ENCODE measurements around the gene SAMHD1.
A peak's percentile ranks its signal among the peaks of the same experiment; 100 is the strongest.
"Not testable (repeated sequence)": the region's sequence is repeated elsewhere in the genome, so short reads cannot be mapped to it uniquely, and the experiment has no call there.

The SAMHD1 gene

GRCh38 chr20:36951198-36951978, at the start of gene SAMHD1:
TSS of gene SAMHD1 (minus strand) at chr20:36951708. CDS start at chr20:36951643, 65 bp downstream.
- peak; percentile 88 for DNase-seq (ENCODE audit: low read depth)

GRCh38 chr20:37000171-37000570, 48.7 kb upstream of the SAMHD1 start:
- not testable (repeated sequence) for DNase-seq (ENCODE audit: low read depth)

GRCh38 chr20:36998652-36999051, 47.1 kb upstream of the SAMHD1 start:
- DNase-seq (ENCODE audit: low read depth) = no peak

- DNase-seq (ENCODE audit: low read depth) = no peak
Measured at GRCh38 chr20:36997121-36997520, 45.6 kb upstream of the SAMHD1 start.

GRCh38 chr20:36994221-36994620, 42.7 kb upstream of the SAMHD1 start:
- DNase-seq (ENCODE audit: low read depth) = not testable (repeated sequence)

- no peak for DNase-seq (ENCODE audit: low read depth)
Measured at GRCh38 chr20:36992802-36993334, 41.4 kb upstream of the SAMHD1 start.

- DNase-seq (ENCODE audit: low read depth) = no peak
Measured at GRCh38 chr20:36991703-36992102, 40.2 kb upstream of the SAMHD1 start.

GRCh38 chr20:36989797-36990196, 38.3 kb upstream of the SAMHD1 start:
- no peak for DNase-seq (ENCODE audit: low read depth)

GRCh38 chr20:36988494-36988966, 37.0 kb upstream of the SAMHD1 start:
- DNase-seq (ENCODE audit: low read depth) = no peak

GRCh38 chr20:36984257-36984638, 32.7 kb upstream of the SAMHD1 start:
- no peak for DNase-seq (ENCODE audit: low read depth)

GRCh38 chr20:36975099-36975818, 23.8 kb upstream of the SAMHD1 start:
- no peak for DNase-seq (ENCODE audit: low read depth)

- DNase-seq (ENCODE audit: low read depth) = no peak
Measured at GRCh38 chr20:36974660-36975059, 23.2 kb upstream of the SAMHD1 start.

GRCh38 chr20:36971103-36971502, 19.6 kb upstream of the SAMHD1 start:
- DNase-seq (ENCODE audit: low read depth) = no peak

GRCh38 chr20:36969478-36970186, 18.1 kb upstream of the SAMHD1 start:
- no peak for DNase-seq (ENCODE audit: low read depth)

- DNase-seq (ENCODE audit: low read depth) = no peak
Measured at GRCh38 chr20:36969051-36969450, 17.5 kb upstream of the SAMHD1 start.

- no peak for DNase-seq (ENCODE audit: low read depth)
Measured at GRCh38 chr20:36967636-36968035, 16.1 kb upstream of the SAMHD1 start.

GRCh38 chr20:36966965-36967364, 15.5 kb upstream of the SAMHD1 start:
- DNase-seq (ENCODE audit: low read depth) = not testable (repeated sequence)

- not testable (repeated sequence) for DNase-seq (ENCODE audit: low read depth)
Measured at GRCh38 chr20:36962354-36962941, 10.9 kb upstream of the SAMHD1 start.

GRCh38 chr20:36959242-36959641, 7.7 kb upstream of the SAMHD1 start:
- no peak for DNase-seq (ENCODE audit: low read depth)

GRCh38 chr20:36957875-36958667, 6.6 kb upstream of the SAMHD1 start:
- no peak for DNase-seq (ENCODE audit: low read depth)

GRCh38 chr20:36956674-36957073, 5.2 kb upstream of the SAMHD1 start:
- DNase-seq (ENCODE audit: low read depth) = no peak

Measured in stimulated activated CD8-positive, alpha-beta memory T cell treated with anti-CD3 and anti-CD28 coated beads, Interleukin-4, amount 100 ng/mL, for 24 hours (primary cell).